ENCODE data around the gene DTHD1.
A peak's percentile ranks its signal among the peaks of the same experiment; 100 is the strongest.

The DTHD1 gene

DNA sequence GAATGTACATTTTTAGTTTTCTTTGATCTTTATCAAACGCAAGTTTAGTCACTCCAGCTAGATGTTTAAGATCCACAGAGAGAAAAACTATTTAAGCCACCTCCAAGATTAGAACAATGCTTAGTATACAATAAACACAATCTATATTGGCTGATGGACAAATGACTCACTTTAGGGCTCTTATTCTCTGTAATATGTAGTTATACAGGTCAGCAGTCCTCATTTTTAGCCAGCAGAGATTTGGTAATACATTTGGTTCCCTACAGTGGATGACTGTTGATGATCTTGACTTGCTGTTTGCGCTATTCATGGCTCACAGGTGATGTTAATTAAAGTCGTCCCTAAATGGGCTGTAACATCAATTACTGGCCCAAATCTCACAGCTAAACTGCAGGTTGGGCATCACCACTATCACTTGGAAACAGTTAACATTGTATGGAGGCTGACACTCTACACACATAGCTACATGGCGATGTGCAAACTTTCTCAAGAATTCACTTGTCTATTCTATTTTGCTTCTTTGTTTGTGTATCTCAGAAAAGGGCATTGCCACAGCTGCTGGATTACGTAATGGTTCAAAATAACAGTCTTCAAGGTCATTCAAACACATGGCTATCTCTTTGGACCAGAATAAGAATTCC lies 11.8 kb upstream of the DTHD1 start:
- DNase-seq (ENCODE audit: low read depth) = no peak

DNA sequence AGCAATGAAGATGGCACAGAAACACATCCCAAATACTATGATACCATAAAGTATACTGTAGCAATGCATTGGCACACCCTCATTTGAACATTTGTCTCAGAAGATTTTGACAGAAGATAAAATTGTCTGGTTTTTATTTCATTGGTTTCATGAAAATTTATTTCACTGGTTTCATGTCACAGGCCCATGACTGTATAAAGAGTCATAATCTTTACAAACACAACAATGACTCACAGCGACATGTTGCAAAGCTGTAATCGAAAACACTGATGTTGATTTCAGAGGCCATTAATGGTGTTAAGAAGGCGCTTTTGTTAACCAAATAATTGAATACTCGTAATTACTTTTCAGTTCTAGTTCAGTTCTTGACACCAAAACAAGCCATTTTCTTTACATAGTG lies 8.1 kb upstream of the DTHD1 start:
- DNase-seq (ENCODE audit: low read depth) = no peak

DNA sequence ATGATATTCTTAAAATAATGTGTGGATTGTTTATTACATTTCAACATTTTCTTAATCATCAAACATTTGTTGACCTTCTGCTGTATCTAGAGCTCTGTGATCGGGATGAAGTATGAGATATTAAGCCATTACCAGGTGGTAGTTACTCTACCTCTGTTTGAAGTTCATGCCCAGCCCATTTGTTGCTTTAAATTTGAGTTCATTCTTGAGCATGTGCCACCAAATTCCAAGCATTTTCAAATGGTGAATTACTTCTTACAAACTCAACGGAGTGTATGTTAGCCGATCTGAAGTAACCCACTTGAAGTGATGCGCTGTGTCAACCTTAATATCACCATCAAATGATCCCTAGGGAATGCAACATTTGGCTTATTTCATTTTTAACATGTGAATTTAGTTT lies 7.3 kb upstream of the DTHD1 start:
- DNase-seq (ENCODE audit: low read depth) = no peak

DNA sequence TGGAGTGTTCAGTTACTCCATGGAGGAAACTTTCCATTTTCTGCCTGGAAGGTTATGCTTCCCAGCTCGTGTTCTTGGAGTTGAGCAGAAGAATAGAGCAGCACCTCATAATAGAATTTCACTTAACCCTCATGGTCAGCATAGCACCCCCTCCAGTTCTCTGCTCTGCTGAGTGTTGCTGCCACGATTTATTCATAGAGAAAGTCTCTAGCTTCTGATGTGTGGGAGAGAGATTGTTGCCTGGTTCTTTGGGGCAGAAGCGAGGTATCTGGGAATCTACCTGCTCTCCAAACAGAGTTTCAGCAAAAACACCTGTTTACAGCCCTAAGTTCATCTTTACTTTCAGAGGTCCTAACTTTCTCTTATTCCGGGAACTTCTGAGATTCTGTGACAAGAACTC lies 3.9 kb upstream of the DTHD1 start:
- DNase-seq (ENCODE audit: low read depth) = no peak

DNA sequence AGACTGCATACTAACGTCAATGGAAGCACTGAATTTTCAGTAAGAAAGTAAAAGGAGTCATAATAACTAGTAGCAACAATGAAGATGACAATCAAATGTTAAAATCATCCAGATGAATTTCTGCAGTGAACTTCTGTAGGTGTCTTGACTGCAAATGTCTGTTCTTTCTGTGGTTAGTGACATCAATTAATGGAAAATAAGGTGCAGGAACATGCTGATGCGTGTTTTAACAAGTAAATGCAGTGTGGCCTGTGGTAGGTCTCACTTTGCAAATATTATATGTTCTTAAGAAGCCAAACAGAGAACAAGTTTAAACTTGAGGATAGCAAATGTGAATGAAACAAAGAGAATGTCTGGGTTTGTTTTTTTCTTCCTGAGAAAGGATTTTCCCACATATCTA lies 2.6 kb upstream of the DTHD1 start:
- DNase-seq (ENCODE audit: low read depth) = no peak

DNA sequence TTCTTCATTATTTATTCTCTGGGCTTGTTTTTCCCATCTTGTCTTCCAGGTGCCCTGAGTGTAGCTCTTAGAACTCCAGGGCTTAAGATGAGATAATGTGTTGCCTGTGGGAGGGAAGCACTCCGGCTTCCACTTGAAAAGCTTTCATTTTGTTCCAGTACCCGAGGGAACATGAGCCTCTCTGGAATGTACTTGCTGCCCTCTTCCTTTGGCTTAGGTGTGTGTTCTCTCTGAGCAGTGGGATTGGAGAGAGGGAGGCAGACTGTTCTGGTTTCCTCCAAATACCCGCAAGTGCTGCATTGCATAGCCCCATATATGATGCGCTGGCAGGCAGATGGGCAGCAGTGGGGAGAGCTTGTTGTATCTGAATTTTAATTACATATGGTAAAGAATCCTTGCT lies 861 bp upstream of the DTHD1 start:
- DNase-seq (ENCODE audit: low read depth) = no peak

DNA sequence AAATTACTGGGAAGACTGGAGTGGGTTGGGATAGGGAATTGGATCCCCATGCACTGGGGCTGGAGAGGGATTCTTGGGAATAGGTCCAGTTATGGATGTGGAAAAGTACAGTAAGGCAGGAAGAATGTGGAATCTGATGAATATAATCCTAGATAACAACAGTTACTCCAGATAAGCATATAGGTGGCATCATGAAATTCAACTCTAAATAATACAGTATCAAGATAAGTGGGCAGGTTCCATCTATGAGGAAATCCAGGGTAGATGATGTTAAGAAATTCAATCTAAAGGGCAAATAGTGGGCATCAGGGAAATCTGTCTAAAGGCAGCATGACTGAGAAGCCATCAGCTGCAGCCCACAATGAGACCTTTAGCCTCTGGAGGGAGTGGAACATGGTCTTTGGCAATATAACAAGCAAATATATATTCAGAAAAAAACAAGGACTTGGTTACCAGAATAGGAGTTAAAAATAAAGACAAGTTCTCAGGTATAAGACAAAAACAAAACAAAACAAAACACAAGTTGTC lies 1.2 kb downstream of the DTHD1 start:
- no peak for DNase-seq (ENCODE audit: low read depth)

DNA sequence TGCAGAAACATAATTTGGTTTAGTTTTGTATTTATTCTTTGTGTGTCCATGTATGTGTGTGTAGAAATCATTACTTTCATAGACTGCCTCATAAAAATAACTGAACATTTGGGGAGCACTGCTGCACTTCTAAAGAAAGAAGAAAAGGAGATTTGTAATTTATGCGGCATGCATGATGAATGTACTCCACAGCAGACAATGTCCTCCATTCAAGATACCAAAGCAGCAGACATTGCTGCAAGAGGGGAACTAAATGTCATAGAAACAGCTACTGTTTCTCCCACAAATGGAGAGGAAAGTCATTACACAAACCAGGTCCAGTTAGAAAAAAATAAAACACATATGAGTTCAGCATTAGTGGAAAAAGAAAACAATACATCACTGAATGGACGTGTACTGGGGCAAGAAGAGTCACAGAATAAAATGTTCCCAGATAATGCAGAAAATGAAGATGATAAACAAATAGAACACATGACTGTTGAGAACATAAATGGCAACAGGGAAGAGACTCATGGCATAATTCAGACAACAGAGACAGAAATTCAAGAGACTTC lies 2.6 kb downstream of the DTHD1 start:
- no peak for DNase-seq (ENCODE audit: low read depth)

DNA sequence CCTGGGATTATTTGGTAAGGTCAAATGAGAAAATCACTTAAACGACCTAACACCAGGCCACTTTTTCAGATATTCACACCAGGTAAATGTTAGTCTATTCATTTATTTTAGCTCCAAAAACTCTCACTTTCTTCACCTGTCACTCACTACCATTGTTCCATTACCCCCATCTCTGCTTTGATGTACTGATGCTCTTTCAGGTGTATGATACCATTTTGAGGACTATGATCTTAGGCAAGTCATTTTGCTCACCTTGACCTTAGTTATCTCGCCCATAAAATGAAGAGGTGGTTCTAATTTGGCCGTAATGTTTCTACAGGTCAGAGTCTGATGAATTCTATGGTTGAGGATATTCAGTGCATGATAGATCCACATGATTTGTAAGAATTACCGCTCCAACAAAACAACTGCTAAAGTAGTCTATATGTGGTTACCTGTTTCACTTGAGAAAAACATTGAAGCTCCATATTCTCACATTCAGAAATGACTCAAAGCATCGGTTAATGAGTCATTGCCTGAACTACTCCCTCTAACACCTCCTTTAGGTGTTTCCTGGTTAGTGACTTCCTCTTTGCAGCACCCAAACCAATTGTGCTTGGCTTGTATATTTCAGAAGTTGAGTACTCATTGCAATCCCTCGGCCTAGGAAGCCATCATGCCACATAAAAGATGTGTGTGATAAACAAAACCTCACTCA lies 4.5 kb downstream of the DTHD1 start:
- DNase-seq (ENCODE audit: low read depth) = peak; percentile 47

DNA sequence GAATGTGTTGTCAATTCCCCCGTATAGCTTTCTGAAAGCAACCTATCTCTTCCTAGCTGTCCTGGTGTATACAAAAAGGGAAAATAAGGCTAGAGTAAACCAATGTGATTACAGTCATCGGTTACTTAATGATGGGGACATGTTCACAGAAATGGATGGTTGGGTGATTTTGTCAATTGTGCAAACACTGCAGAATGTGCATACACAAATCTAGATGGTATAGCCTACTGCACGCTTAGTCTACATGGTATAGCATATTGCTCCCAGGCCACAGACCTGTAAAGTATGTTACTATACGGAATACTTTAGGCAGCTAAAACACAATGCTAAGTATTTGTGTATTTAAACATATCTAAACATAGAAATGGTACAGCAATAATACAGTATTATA lies 5.1 kb downstream of the DTHD1 start:
- no peak for DNase-seq (ENCODE audit: low read depth)

DNA sequence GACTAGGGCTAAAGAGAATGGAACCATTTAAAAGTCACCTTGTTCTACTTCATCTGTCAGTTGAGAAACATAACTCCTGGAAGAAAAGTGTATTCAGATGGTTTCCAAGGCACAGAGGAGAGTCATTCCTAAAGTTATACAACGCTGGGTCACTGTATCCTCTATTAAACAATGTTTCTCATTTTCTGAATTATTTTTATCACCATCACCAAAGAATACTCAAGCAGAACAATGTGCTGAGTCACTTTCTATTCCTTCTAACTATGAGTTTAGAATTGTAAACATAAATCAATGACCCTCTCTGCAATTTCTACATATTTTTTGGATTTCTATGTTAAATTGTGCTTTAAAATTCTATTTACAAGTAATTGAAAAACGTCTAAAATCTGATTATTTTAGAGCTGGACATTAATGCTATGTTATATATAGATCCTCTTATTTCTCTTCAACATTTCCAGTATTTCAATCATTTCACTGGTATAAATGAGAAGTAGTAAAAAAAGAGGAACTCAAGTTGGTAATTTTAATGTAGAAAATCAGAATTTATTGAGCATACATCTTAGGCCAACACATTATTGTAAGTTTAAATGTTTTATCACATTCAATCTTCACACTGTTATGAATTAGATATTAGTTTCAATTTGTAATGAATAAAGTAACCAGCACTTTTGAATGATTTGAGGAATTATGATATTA lies 7.5 kb downstream of the DTHD1 start:
- DNase-seq (ENCODE audit: low read depth) = no peak

DNA sequence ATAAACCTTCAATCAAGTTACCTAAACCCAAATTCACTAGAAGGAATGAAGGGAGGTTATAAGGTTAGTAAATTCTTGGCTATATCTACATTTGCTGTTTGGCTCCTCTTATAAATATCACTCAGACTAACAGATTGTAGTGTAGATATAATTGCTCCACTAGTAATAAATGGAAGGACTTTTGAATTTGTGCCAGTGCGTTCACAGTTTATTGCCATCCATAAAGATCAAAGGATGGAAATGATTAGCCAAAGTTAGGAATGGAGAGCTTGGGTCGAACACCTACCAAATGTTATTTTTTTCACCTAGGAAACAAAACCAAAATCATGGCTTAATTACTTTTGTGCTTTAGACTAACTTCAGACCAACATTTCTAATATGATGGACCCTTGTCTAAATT lies 9.2 kb downstream of the DTHD1 start:
- no peak for DNase-seq (ENCODE audit: low read depth)

DNA sequence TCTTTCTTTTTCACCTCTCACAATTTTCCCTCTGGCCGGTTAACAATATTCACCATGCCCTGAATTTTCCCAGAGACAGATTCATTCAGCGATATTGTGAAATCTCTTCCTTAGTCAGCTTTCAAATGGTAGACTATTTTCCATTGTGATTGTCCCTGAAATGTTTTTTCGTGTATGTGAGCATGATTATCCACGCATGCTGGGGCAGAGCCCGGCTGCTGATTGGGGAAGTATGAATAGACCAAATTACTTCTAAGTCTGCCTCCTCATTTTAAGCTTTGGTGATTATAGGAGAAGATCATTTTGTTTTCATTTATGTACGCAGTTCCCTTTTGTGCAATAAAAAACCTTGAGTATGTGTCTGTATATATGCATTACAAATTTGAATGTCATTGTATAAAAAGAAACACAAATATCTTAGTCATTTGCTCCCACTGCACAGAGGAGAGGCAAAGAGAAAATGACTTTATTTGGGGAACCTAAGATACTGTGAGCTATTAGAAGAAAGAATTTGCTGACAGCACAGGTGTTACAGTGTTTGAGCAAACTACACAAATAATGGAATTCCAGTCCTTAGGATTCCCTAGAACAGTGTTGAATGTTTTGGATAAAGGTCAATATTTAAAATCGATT lies 11.3 kb downstream of the DTHD1 start:
- no peak for DNase-seq (ENCODE audit: low read depth)

DNA sequence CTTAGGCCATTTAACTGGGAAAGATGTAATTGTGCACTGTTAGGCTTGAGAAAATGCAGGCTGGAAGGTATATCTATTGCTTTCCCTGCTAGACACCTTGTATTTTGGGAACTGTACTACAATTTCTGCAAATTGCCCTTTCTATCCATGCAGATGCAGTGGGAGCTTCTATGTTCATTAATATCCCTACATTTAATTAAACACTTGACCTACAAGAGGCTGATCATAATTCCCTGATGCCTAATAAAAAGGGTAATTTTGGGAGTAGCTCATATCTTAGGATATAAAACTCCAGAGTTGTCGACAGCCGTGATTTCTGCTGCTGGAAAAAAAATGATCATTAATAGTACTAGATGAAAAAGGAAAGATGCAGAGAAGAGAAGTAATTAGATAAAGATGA lies 19.7 kb downstream of the DTHD1 start:
- DNase-seq (ENCODE audit: low read depth) = no peak

DNA sequence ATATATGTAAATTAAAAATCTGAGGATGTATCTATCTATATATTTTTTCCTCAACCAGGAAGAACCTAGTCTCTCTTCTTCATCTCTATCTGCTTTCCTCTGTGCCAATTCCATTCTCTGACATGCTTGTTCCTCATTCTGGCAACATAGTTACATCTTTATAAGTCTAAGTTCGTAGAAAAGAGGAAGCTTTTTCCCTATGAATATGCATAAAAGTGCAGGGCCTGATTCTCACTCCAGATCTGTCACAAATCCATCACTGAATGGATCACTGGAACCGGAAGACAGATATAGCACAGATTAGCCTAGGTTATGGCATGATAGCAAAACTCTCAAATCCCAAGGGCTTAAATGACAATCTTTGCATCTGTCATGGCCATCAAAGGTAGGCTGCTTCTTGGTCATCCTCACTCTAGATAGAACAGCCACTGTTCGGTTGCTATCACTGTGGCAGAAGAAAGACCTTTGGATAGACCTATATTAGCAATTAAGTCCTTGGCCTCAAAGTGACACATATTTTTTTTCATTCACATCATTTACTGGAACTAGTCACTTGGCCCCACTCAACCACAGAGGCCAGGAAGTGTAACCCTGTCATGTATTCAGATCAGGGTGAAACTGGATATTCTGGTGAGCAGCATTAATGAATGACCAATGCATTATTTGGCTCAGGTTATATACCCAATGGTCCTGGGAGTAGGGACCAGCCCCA lies 22.2 kb downstream of the DTHD1 start:
- no peak for DNase-seq (ENCODE audit: low read depth)

DNA sequence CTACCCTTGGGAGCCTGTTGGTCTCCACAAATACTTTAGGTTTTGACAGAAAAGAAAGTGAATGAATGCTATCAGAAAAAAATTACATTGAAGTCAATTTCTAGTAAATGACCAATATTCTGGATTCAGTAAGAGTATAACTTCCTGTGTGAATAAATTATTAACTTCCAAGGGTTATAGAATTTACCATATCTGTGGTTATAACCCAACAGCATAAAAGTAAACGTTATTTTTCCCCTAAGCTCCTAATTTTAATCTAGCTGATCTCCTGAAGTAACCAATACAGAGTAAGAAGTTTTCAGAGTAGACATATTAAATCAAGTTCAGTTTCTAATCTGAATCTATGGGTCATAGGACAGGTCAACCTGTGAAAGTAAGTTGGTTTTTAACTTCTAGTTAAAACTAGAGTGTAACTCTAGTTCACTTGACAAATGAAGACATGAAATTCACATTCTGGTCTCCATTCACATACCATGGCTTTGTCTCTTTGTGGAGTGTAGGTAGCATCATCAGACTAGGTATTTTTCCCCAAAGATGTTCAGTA lies 22.8 kb downstream of the DTHD1 start:
- DNase-seq (ENCODE audit: low read depth) = no peak

DNA sequence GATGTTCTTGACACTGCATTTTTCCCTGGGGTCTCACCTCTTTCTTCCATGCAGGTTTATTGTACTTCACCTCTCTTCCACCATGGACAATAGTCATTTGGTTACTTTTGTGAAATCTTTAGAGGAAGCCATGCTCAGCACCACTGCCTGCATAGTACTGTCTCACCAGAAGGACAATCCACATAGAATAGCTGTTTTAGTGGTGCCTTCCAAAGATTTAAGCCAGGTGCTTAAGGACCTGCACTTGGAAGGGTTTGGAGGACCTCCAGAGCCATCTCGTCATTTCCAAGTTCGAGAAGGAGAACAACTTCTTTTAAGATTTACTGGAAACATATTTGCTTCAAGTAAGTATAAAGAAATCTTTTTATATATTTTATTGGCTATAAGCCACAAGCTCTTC lies 26.7 kb downstream of the DTHD1 start:
- DNase-seq (ENCODE audit: low read depth) = no peak

DNA sequence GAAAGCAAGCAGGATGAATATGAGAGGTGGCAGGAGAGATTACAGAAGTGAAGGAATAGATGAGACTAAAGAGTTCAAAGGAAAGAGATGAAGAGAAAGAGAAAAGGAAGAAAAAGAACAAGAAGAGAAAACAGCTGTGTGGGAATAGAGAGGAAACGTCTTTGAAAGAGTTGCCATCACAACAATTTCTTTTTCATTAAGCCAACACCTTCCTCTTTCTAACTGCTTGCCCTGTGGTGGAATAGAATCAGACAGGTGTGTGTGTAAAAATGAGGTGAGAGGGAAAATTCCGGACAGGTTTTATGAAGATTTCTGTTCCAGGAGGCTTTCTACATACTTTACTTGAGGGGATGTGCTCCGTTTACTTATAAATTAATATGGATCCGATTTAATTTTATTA lies 28.8 kb downstream of the DTHD1 start:
- no peak for DNase-seq (ENCODE audit: low read depth)

DNA sequence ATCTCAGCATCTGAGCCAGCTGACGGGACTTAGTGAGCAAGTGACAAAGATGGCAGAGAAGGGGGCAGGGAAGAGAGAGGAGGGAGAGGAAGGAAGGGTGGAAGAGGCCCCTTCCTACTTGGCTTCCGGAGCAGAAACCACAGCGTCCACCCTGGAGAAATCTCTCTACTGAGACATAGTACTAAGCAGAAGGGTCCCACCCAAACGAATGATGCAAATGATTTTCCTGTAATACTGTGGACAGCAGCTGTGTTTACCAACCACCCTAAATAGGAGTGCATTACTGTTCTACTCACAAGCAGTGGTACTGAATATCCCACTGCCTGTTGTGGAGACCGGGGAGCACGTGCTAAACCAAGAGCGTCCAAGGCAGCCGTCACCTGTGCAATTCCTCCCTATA lies 29.4 kb downstream of the DTHD1 start:
- DNase-seq (ENCODE audit: low read depth) = no peak

DNA sequence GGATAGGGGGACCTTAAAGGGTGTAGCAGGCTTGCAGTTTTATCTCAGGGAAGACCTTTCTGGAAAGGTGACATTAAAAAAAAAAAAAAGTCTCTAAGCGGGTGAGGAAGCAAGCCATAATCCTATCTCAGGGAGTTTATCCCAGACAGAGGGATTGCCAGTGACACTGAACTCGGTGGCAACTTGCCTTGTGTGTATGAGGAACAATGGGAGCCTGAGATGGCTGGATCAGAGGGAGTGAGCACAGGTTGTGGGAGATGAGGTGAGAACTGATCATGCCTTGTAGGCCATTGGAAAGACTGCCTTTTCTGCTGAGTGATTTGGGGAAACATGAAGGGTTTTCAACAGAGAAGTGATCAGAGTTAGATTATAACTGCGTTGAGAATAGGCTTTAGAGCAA lies 31.1 kb downstream of the DTHD1 start:
- no peak for DNase-seq (ENCODE audit: low read depth)

DNA sequence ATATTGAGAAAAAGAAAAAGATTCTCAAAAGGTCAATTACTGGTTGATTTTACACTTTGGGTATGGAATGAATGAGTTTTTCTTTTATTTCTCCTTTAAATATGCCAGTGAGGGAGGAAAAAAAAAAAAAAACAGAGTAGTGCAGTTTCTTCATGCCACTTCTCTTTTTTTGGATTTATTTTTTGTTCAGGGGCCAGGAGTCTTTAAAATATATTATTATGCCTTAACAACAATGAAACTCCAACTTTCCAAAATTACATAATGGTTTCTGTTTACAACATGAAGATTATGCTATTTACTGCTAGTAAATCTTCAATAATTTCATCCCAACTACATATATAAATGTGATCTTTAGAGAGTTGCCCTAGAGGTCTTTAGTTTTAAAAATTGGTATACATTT lies 31.9 kb downstream of the DTHD1 start:
- no peak for DNase-seq (ENCODE audit: low read depth)

DNA sequence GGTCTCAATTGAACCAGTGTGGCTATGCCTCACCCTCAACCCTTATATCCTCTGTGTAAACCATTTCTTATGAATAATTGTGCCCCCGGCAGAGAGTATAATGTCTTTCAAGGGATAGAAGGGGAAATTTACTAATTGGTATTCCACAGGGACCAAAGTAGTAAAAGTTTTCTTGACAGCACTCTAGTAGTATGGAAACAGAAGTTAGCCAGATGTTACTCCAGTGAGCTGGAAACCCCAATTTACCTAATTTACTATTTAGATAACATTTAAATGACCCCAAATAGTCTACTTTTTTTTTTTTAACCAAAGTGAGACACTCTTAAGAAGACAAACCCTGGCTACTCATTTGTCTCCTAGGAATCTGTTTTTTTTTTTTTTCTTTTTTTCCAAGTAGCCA lies 32.3 kb downstream of the DTHD1 start:
- DNase-seq (ENCODE audit: low read depth) = no peak

Measured in T-helper 22 cell (primary cell).